H54 (cell line): ENCODE results near the gene STAC3.

ENCODE experiments used
- DNase-seq: peaks from one replicate; pipeline ENCODE4 v3.0.0; 2011; ENCODE audit warnings: low spot score, mixed read lengths; ENCODE audit not compliant: insufficient read length
- FAIRE-seq: peaks from 3 replicates; lab custom pipeline; 2011; peaks lifted over from hg19 to GRCh38; lab: Jason Lieb, UNC
- POLR2A ChIP-seq: IDR thresholded peaks from 2 replicates; pipeline ENCODE4 v1.6.1; 2011; ENCODE audit warnings: low read depth, mild to moderate bottlenecking, low read length

The STAC3 gene

GRCh38 chr12:57198329-57198728, 52.7 kb downstream of the STAC3 start:
- no peak for FAIRE-seq

GRCh38 chr12:57196956-57197355, 54.0 kb downstream of the STAC3 start:
- FAIRE-seq (no peak), DNase-seq (no peak)
- TF ChIP-seq POLR2A, result no peak

More at GRCh38 chr12:57198329-57198728, 52.7 kb downstream of the STAC3 start:
- TF ChIP-seq POLR2A, result no peak
- DNase-seq, result no peak

- TF ChIP-seq POLR2A, result no peak
- DNase-seq (no peak), FAIRE-seq (no peak)
Observed at GRCh38 chr12:57196439-57196838, 54.5 kb downstream of the STAC3 start.

GRCh38 chr12:57195611-57196371, 55.2 kb downstream of the STAC3 start:
- FAIRE-seq, result no peak
- DNase-seq, result no peak
- TF ChIP-seq POLR2A, result no peak

GRCh38 chr12:57195186-57195585, 55.8 kb downstream of the STAC3 start:
- FAIRE-seq (no peak), DNase-seq (no peak)
- TF ChIP-seq POLR2A, result no peak

- DNase-seq, result no peak
- no peak for FAIRE-seq
- no peak for TF ChIP-seq POLR2A
Observed at GRCh38 chr12:57194253-57194652, 56.7 kb downstream of the STAC3 start.

GRCh38 chr12:57193706-57194245, 57.2 kb downstream of the STAC3 start:
- no peak for FAIRE-seq
- no peak for TF ChIP-seq POLR2A

More at GRCh38 chr12:57193706-57194245, 57.2 kb downstream of the STAC3 start:
- no peak for DNase-seq
